ENCODE results near the gene SYNDIG1.

GRCh38 chr20:24488800-24489175, 19.4 kb downstream of the SYNDIG1 start:
- TF ChIP-seq CTCF (IDR thresholded peaks at IDR 0.05) (no peak), POLR2A (IDR thresholded peaks at IDR 0.05) (no peak), EP300 (IDR thresholded peaks at IDR 0.05) (no peak)
